Measurements from ENCODE around the gene HPN.

HPN gene

GRCh38 chr19:35052599-35053190 is 11.2 kb downstream of the HPN start:
- Histone ChIP-seq H3K9me3 (ENCODE audit: insufficient read depth, low read length, severe bottlenecking) (no peaks in the 10 kb centered on the region), H3K79me2 (ENCODE audit: insufficient read depth, low read length) (no peaks in the 10 kb centered on the region), H2AFZ (ENCODE audit: low read depth, low read length) (no peak overlapping the region), H3K9ac (ENCODE audit: low read depth, low read length) (no peak overlapping the region), H3K36me3 (ENCODE audit: insufficient read depth, low read length) (no peaks in the 10 kb centered on the region), H3K27ac (ENCODE audit: low read length) (no peak overlapping the region), H3K4me3 (ENCODE audit: low read depth in 1 of 2, low read length in 2 of 2) (no peak overlapping the region), H3K4me2 (ENCODE audit: insufficient read depth, low read length) (no peak overlapping the region), H3K27me3 (ENCODE audit: insufficient read depth, low read length, poor library complexity) (peaks cover 22% of the 10 kb centered on the region), H4K20me1 (ENCODE audit: insufficient read depth, low read length) (no peaks in the 10 kb centered on the region), H3K4me1 (ENCODE audit: insufficient read depth, low read length) (no peaks in the 10 kb centered on the region)
- DNase-seq (no peak), ATAC-seq (ENCODE audit: insufficient read depth, low read depth) (no peak)
- TF ChIP-seq CTCF (IDR thresholded peaks at IDR 0.05; ENCODE audit: borderline replicate concordance, extremely low read depth, low read length, poor library complexity, severe bottlenecking) (no peak), EZH2 (IDR thresholded peaks at IDR 0.05; ENCODE audit: borderline replicate concordance, low read depth, low read length, severe bottlenecking) (no peak)

GRCh38 chr19:35053667-35054293 is 12.3 kb downstream of the HPN start:
- Histone ChIP-seq H3K27me3 (ENCODE audit: insufficient read depth, low read length, poor library complexity) (peaks cover 22% of the 10 kb centered on the region), H3K79me2 (ENCODE audit: insufficient read depth, low read length) (no peaks in the 10 kb centered on the region), H3K4me2 (ENCODE audit: insufficient read depth, low read length) (no peak overlapping the region), H3K9ac (ENCODE audit: low read depth, low read length) (no peak overlapping the region), H3K4me3 (ENCODE audit: low read depth in 1 of 2, low read length in 2 of 2) (no peak overlapping the region), H4K20me1 (ENCODE audit: insufficient read depth, low read length) (no peaks in the 10 kb centered on the region), H2AFZ (ENCODE audit: low read depth, low read length) (no peak overlapping the region), H3K4me1 (ENCODE audit: insufficient read depth, low read length) (no peaks in the 10 kb centered on the region), H3K9me3 (ENCODE audit: insufficient read depth, low read length, severe bottlenecking) (no peaks in the 10 kb centered on the region), H3K36me3 (ENCODE audit: insufficient read depth, low read length) (no peaks in the 10 kb centered on the region), H3K27ac (ENCODE audit: low read length) (no peak overlapping the region)
- no peak for ATAC-seq (ENCODE audit: insufficient read depth, low read depth)
- TF ChIP-seq CTCF (IDR thresholded peaks at IDR 0.05; ENCODE audit: borderline replicate concordance, extremely low read depth, low read length, poor library complexity, severe bottlenecking) = no peak
- TF ChIP-seq EZH2 (IDR thresholded peaks at IDR 0.05; ENCODE audit: borderline replicate concordance, low read depth, low read length, severe bottlenecking) = no peak
- DNase-seq = no peak

- no peak overlapping the region for H3K4me2 ChIP-seq (ENCODE audit: insufficient read depth, low read length)
- no peaks in the 10 kb centered on the region for H3K4me1 ChIP-seq (ENCODE audit: insufficient read depth, low read length)
- no peak overlapping the region for H3K9ac ChIP-seq (ENCODE audit: low read depth, low read length)
- no peak overlapping the region for H3K4me3 ChIP-seq (ENCODE audit: low read depth in 1 of 2, low read length in 2 of 2)
- no peak for ATAC-seq (ENCODE audit: insufficient read depth, low read depth)
- no peak overlapping the region for H2AFZ ChIP-seq (ENCODE audit: low read depth, low read length)
- H4K20me1 ChIP-seq (ENCODE audit: insufficient read depth, low read length) = no peaks in the 10 kb centered on the region
- H3K9me3 ChIP-seq (ENCODE audit: insufficient read depth, low read length, severe bottlenecking) = no peaks in the 10 kb centered on the region
- no peak overlapping the region for H3K27ac ChIP-seq (ENCODE audit: low read length)
- DNase-seq = no peak
- no peak for TF ChIP-seq CTCF (IDR thresholded peaks at IDR 0.05; ENCODE audit: borderline replicate concordance, extremely low read depth, low read length, poor library complexity, severe bottlenecking)
- TF ChIP-seq EZH2 (IDR thresholded peaks at IDR 0.05; ENCODE audit: borderline replicate concordance, low read depth, low read length, severe bottlenecking) = no peak
- H3K27me3 ChIP-seq (ENCODE audit: insufficient read depth, low read length, poor library complexity) = peaks cover 22% of the 10 kb centered on the region
- no peaks in the 10 kb centered on the region for H3K36me3 ChIP-seq (ENCODE audit: insufficient read depth, low read length)
- H3K79me2 ChIP-seq (ENCODE audit: insufficient read depth, low read length) = no peaks in the 10 kb centered on the region
Observed at GRCh38 chr19:35054626-35055025, 13.1 kb downstream of the HPN start.

Data from DND-41 (cell line).